Measurements from ENCODE around the gene ERC2. TPM values are rescaled to one million over a fixed set of nuclear protein-coding genes. Genes with fewer than 3 reads are reported as not detected.

ERC2 gene
- total and polyA plus RNA-seq, 8 donors = 1.2 to 4.8 (median 2.3) TPM

DNA sequence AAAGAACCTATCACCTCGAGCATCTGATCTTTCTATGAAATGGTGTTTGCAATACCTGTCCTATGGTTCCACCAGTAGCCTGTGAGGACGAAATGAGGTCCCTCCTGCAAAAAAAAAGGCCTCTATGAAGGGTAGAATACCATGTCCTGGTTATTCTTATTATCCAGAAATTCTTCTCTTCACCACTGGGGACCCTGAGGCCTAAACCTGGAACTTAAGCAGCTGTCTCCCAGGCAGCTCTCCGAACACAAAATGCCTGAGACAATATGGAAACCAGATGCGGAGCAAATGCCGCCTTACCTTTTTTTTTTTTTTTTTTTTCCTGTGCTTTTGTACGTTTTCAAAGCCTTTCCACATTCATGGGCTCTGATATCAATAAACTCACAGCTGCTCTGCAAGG is 919.1 kb downstream of the ERC2 start:
- FAIRE-seq = no peak
- DNase-seq = no peak
- 83 to 90% methylated on average over 6 of the region's 6 CpGs for WGBS, 2 donors
- intact Hi-C loops (cut with DNase I) = no loop called here
- H3K27me3 ChIP-seq = no peaks in the 10 kb centered on the region
- H3K4me1 ChIP-seq = no peaks in the 10 kb centered on the region
- no peak overlapping the region for H3K27ac ChIP-seq
- no peaks in the 10 kb centered on the region for H3K9me3 ChIP-seq
- no peak overlapping the region for H3K4me3 ChIP-seq
- no peak for ATAC-seq
- TF ChIP-seq, protein P1, sequence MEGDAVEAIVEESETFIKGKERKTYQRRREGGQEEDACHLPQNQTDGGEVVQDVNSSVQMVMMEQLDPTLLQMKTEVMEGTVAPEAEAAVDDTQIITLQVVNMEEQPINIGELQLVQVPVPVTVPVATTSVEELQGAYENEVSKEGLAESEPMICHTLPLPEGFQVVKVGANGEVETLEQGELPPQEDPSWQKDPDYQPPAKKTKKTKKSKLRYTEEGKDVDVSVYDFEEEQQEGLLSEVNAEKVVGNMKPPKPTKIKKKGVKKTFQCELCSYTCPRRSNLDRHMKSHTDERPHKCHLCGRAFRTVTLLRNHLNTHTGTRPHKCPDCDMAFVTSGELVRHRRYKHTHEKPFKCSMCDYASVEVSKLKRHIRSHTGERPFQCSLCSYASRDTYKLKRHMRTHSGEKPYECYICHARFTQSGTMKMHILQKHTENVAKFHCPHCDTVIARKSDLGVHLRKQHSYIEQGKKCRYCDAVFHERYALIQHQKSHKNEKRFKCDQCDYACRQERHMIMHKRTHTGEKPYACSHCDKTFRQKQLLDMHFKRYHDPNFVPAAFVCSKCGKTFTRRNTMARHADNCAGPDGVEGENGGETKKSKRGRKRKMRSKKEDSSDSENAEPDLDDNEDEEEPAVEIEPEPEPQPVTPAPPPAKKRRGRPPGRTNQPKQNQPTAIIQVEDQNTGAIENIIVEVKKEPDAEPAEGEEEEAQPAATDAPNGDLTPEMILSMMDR (IDR thresholded peaks at IDR 0.05) = no peak
- no peaks in the 10 kb centered on the region for H3K36me3 ChIP-seq

DNA sequence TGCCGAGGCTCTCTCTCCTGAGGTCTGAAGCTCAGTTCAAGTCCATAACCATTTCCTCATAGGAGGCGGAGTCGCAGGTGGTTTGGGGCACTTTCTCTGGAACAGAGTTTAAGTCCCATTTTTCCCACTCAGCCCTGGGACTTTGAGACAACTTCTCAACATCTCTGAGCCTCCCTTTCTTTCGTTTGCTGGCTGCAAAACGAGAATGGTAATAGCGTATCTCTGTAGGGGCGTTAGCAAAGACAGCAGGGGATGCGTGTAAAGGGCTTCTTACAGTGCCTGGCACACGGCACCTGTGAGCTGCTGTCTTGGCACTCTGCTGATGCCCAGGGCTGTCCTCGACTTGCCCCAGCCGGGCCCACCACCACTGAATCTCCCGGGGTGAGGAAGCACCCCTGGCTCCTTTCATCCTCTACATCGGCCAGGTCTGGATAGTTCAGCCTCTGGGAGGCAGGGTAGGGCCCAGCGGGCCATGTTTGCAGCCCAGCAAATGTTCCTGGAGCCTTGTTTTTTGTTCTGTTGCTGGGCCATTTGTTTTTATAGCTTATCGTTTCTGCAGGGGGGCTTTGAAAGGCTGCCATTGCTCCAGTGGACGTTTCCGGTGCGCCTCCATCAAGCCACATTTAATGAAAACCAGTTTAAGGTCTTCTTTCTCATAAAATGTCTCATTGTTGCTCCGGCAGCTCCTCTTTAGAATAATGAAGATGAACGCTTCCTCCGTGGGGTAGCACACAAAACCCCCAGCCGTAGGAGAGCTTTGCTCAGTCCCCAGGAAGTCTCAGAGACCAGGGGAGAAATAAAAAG is 921.2 kb downstream of the ERC2 start:
- no peak for FAIRE-seq

DNA sequence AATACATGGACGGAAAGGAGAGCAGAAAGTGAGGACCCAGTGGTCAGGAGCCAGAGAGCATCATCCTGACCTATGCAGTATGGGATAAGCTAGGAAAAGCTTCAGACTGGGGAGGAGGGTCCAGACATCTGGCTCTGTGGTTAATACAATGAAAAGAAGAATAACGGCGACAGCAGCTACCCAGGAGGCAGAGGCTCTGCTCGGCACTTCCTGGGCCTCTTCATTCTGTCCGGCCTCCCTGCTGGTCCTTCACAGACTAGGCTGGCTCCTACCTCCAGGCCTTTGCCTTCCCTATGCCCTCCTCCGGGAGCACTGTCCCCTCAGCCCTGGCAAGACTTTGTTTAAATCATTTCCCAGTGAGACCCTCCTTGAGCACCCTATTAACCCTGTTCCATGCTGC is 922.3 kb downstream of the ERC2 start:
- FAIRE-seq (no peak), ATAC-seq (no peak), DNase-seq (no peak)
- Histone ChIP-seq H3K36me3 (no peaks in the 10 kb centered on the region), H3K4me3 (no peak overlapping the region), H3K9me3 (no peaks in the 10 kb centered on the region), H3K27me3 (no peaks in the 10 kb centered on the region), H3K27ac (no peak overlapping the region), H3K4me1 (no peaks in the 10 kb centered on the region)
- TF ChIP-seq, protein P1 (IDR thresholded peaks at IDR 0.05) = no peak
- WGBS, 2 donors = 83 to 84% methylated on average over 6 of the region's 6 CpGs
- intact Hi-C loops (cut with DNase I) = no loop called here

More for the DNA sequence above, 921.2 kb downstream of the ERC2 start:
- no peak for DNase-seq
- no peaks in the 10 kb centered on the region for H3K36me3 ChIP-seq
- intact Hi-C loops (cut with DNase I) = no loop called here
- H3K27me3 ChIP-seq = no peaks in the 10 kb centered on the region
- H3K27ac ChIP-seq = no peak overlapping the region
- WGBS, 2 donors = 86 to 89% methylated on average over 22 of the region's 22 CpGs
- no peaks in the 10 kb centered on the region for H3K4me1 ChIP-seq
- H3K9me3 ChIP-seq = no peaks in the 10 kb centered on the region
- ATAC-seq = no peak
- H3K4me3 ChIP-seq = no peak overlapping the region
- TF ChIP-seq, protein P1 (IDR thresholded peaks at IDR 0.05) = no peak

DNA sequence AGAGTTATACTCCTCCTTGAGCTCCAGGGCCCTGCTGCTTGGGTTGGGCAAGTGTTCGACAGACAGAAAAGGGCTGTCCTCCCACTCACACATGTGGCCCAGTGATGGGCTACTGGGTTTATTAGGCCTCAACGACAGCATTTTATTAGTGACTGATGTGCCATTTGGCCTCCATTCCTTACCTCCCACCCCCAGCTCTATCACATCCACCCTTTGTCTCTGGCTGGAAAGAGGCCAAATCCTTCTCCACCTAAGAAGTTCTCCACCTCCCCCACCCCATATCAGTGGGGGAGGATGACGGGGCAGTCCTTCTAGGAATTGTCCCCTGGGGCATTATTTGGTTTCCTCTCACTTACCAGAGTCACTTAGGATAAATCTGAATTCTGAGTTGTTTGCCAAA is 924.0 kb downstream of the ERC2 start:
- no peaks in the 10 kb centered on the region for H3K9me3 ChIP-seq
- H3K4me1 ChIP-seq = no peaks in the 10 kb centered on the region
- no peak overlapping the region for H3K4me3 ChIP-seq
- no peak overlapping the region for H3K27ac ChIP-seq
- H3K36me3 ChIP-seq = no peaks in the 10 kb centered on the region
- DNase-seq (no peak), ATAC-seq (no peak), FAIRE-seq (no peak)
- TF ChIP-seq, protein P1 (IDR thresholded peaks at IDR 0.05) = no peak
- intact Hi-C loops (cut with DNase I) = no loop called here
- no peaks in the 10 kb centered on the region for H3K27me3 ChIP-seq
- 61 to 78% methylated on average over 3 of the region's 3 CpGs for WGBS, 2 donors

DNA sequence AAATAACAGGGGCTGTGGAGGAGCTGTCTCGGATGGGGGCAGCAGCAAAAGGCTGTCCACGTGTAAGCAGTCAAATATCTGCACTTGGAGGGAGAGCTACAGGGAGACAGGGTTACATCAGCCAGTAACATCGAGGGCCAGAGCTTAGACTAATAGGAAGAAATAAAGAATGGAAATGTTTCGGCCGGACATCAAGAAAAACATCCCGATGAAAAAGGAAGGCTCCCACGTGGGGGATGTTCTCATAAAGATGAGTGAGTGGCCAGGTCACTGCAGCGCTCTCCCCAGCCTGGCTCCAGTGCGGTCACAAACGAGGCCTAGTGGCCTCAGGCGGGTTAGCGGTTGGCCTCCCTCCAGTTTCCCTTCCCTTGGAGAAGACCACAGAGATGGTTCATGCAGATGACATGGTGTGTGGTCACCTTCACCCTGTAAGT is 925.1 kb downstream of the ERC2 start:
- intact Hi-C loops (cut with DNase I) = no loop called here
- H3K27me3 ChIP-seq = no peaks in the 10 kb centered on the region
- H3K4me1 ChIP-seq = no peaks in the 10 kb centered on the region
- H3K27ac ChIP-seq = no peak overlapping the region
- ATAC-seq (no peak), FAIRE-seq (no peak), DNase-seq (no peak)
- WGBS, 2 donors = 82 to 85% methylated on average over 12 of the region's 12 CpGs
- TF ChIP-seq, protein P1 (IDR thresholded peaks at IDR 0.05) = no peak
- no peaks in the 10 kb centered on the region for H3K9me3 ChIP-seq
- H3K4me3 ChIP-seq = no peak overlapping the region
- no peaks in the 10 kb centered on the region for H3K36me3 ChIP-seq
